Bronchial epithelial cell (primary cell): Measurements from ENCODE around the gene GALNT14. TPM values are rescaled to one million over a fixed set of nuclear protein-coding genes. Genes with fewer than 3 reads are reported as not detected.

ENCODE experiments used
- DNase-seq: peaks from one replicate; pipeline ENCODE4 v3.0.0-alpha.2; 2010; ENCODE audit warnings: low read depth
- FAIRE-seq: peaks from 2 replicates; lab custom pipeline; 2011; peaks lifted over from hg19 to GRCh38; lab: Jason Lieb, UNC
- H3K27me3 ChIP-seq: 2 replicates; pipeline ENCODE4 v1.5.1; 2011; ENCODE audit warnings: low read length; ENCODE audit not compliant: control insufficient read depth, insufficient read depth
- H3K36me3 ChIP-seq: 2 replicates; pipeline ENCODE4 v1.5.1; 2011; ENCODE audit warnings: low read length; ENCODE audit not compliant: control insufficient read depth, insufficient read depth
- H3K4me3 ChIP-seq: 2 replicates; pipeline ENCODE4 v1.5.1; 2011; ENCODE audit warnings: mild to moderate bottlenecking, low read depth, low read length, control low read depth
- total RNA-seq: library from RNA; depleted of rRNA; stranded (reverse); fragments of >200 nt; gene quantifications from 2 replicates; pipeline ENCODE4 v1.2.1, GENCODE V29; 2014
- TF ChIP-seq, protein P1 (sequence below): IDR thresholded peaks from 2 replicates; pipeline ENCODE4 v1.5.1; 2011; ENCODE audit warnings: mild to moderate bottlenecking, moderate library complexity, low read length, control low read depth, inconsistent platforms; ENCODE audit not compliant: insufficient read depth, severe bottlenecking

Gene GALNT14
- total RNA-seq, 1 donor from 2014 or later: 12.4 TPM

DNA sequence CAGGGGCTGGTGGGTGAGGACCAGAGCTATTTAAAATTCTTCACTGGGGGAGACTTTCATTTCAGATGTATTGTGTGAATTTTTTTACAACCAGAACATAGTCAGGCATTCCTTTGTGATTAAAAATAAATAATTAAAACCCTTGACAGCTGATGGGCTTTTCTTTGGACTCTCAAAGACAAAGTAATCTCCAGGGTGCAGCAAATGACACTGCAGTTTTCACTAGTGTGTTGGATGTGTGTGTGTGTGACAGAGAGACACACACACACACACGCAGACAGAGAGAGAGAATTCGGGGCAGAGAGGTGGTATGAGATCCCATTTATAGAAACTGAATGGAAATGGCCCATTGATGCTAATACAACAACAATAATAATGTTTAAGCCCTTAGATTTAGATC, 10.3 kb upstream of the GALNT14 start:
- DNase-seq (no peak), FAIRE-seq (no peak)
- TF ChIP-seq, protein P1, sequence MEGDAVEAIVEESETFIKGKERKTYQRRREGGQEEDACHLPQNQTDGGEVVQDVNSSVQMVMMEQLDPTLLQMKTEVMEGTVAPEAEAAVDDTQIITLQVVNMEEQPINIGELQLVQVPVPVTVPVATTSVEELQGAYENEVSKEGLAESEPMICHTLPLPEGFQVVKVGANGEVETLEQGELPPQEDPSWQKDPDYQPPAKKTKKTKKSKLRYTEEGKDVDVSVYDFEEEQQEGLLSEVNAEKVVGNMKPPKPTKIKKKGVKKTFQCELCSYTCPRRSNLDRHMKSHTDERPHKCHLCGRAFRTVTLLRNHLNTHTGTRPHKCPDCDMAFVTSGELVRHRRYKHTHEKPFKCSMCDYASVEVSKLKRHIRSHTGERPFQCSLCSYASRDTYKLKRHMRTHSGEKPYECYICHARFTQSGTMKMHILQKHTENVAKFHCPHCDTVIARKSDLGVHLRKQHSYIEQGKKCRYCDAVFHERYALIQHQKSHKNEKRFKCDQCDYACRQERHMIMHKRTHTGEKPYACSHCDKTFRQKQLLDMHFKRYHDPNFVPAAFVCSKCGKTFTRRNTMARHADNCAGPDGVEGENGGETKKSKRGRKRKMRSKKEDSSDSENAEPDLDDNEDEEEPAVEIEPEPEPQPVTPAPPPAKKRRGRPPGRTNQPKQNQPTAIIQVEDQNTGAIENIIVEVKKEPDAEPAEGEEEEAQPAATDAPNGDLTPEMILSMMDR: no peak

DNA sequence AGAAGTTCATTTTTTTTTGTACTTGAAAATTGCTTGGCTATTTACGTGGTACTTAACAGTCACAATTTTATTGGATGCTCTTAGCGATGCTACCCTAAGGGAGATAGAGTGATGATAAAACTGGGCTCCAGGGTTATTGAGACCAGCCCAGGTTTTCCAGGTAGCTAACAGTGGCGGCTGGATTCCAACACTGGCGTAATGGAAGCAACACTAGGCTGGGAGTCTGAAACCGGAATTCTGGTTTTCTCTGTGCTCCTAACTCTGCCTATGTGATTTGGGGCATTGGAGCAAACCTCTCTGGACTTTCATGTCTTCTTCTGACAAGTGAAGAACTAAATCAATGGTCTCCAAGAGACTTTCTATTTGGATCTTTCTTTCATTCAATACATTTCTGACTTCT, 9.4 kb upstream of the GALNT14 start:
- FAIRE-seq: no peak
- TF ChIP-seq, protein P1: no peak
- Histone ChIP-seq H3K36me3 (no peaks in the 10 kb centered on the region), H3K4me3 (no peak overlapping the region), H3K27me3 (peaks cover 2% of the 10 kb centered on the region)
- DNase-seq: no peak

More for the DNA sequence above, 10.3 kb upstream of the GALNT14 start:
- Histone ChIP-seq H3K4me3 (no peak overlapping the region), H3K36me3 (no peaks in the 10 kb centered on the region), H3K27me3 (peaks cover 2% of the 10 kb centered on the region)

DNA sequence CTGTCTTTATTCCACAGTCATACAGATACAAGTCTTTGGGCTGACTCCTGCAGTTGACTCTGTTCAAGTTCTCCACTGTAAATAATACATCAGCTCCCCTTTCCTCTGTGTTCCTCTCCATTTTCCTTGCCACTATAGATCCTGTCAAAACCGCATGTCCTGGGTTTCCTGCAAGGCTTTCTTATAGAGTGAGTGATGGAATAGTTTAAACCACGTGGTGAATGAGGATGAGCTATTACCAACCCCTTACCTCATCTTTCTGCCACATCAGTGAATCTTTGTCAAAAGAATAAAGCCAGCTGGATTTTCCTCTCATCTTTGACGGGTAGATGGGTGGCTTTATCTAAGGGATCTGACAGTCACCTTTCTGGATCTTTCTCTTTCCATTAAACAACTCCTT, 3.9 kb upstream of the GALNT14 start:
- FAIRE-seq (no peak), DNase-seq (no peak)
- Histone ChIP-seq H3K4me3 (no peak overlapping the region), H3K27me3 (no peaks in the 10 kb centered on the region), H3K36me3 (no peaks in the 10 kb centered on the region)
- TF ChIP-seq, protein P1: no peak

DNA sequence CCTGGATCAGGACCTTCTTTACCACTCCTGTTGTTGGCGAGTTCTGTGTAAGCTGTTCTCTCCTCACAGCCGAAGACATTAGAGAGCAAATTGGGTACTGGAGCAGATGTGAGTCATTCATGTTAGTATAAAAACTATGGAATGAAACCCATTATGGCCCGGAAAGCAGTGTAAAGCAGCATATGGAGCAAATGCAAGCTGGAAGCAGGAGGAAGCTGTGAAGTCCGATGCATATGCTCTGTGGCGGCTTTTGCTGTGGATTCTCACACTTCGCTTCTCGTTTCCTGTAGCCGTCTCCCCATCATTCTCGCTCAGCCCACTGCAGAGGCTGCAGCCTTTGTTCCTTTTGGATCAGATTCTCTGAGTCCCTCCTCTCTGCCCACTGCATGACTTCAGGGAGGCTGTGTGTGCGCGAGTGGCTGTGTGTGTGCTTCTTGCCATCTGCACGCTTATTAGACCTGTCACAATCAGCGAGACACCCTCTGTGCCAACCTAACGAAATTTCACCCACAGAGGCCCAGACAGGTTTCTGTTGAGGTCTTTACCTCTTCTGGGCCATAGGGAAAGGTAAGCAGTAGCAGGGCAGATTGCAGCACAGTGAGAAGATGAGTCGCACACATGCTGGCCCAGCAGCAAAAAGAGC, 3.3 kb upstream of the GALNT14 start:
- TF ChIP-seq, protein P1: no peak
- DNase-seq: no peak
- FAIRE-seq: no peak
- Histone ChIP-seq H3K36me3 (no peaks in the 10 kb centered on the region), H3K27me3 (no peaks in the 10 kb centered on the region), H3K4me3 (no peak overlapping the region)

DNA sequence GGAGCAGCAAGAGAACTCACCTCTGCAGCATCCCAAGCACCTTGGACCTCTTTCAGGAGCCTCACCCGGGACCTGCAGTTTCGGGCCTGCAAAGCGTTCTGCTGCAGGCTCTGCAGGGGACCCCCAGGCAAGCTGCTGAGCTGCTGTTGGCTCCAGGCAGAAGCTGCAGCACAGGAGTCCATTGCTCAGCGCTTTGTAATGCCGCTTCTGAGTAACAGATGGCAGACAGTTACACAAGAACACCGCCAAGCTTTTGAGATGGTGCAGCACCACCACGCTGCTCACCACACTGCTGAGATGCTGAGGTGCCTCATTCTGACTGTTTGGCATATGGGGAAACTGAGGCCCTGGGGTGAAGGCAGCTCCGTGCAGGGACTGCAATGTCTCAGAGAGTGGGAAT, 1.9 kb upstream of the GALNT14 start:
- H3K27me3 ChIP-seq: no peaks in the 10 kb centered on the region
- no peak for FAIRE-seq
- TF ChIP-seq, protein P1: no peak

DNA sequence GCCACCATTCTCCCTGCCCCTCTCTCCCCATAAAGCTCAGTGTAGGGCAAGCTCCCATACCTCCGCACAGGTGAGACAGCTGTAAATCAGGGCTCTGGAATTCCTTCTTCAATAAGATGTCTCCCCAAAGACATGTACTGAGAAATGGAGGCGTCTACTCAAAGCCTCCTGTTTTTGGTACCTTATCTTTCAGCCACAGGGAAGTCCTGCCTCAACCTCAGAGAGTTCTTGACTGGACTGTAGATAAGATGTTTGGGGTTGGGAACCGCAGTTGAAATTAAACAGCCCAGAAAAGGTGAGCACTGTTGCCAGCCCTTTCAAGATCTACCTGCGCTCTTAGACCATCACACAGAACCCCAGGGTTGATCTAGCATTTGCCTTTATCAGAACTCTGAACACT, 1.4 kb upstream of the GALNT14 start:
- no peak for FAIRE-seq
- TF ChIP-seq, protein P1: no peak
- no peaks in the 10 kb centered on the region for H3K27me3 ChIP-seq
- no peak for DNase-seq
- H3K36me3 ChIP-seq: no peaks in the 10 kb centered on the region
- H3K4me3 ChIP-seq: no peak overlapping the region

More for the DNA sequence above, 1.9 kb upstream of the GALNT14 start:
- H3K4me3 ChIP-seq: no peak overlapping the region
- no peaks in the 10 kb centered on the region for H3K36me3 ChIP-seq
- no peak for DNase-seq
